HG02973 (cell line): ENCODE data around the gene EPB41L2.
"Not testable (repeated sequence)": the region's sequence is repeated elsewhere in the genome, so short reads cannot be mapped to it uniquely, and the experiment has no call there.

ENCODE experiments used
- ATAC-seq: cut with Tn5 transposase; IDR thresholded peaks from one replicate; pipeline ENCODE4 v1.9.1; 2021; ENCODE audit warnings: moderate library complexity; ENCODE audit not compliant: unreplicated experiment

The EPB41L2 gene

GRCh38 chr6:131063028-131063763, at the start of gene EPB41L2:
TSS of gene EPB41L2 (minus strand) at chr6:131063245. CDS start at chr6:130956485, 106,760 bp downstream.
- ATAC-seq, result peak; percentile 67

GRCh38 chr6:131112249-131112648, 49.2 kb upstream of the EPB41L2 start:
- no peak for ATAC-seq

GRCh38 chr6:131107151-131107550, 44.1 kb upstream of the EPB41L2 start:
- no peak for ATAC-seq

GRCh38 chr6:131103901-131104300, 40.9 kb upstream of the EPB41L2 start:
- ATAC-seq, result no peak

GRCh38 chr6:131103296-131103695, 40.3 kb upstream of the EPB41L2 start:
- ATAC-seq, result no peak

GRCh38 chr6:131101911-131102680, 39.1 kb upstream of the EPB41L2 start:
- no peak for ATAC-seq

GRCh38 chr6:131096786-131097185, 33.7 kb upstream of the EPB41L2 start:
- ATAC-seq, result no peak

GRCh38 chr6:131093334-131093733, 30.3 kb upstream of the EPB41L2 start:
- ATAC-seq, result no peak

GRCh38 chr6:131091944-131092343, 28.9 kb upstream of the EPB41L2 start:
- ATAC-seq, result not testable (repeated sequence)

- not testable (repeated sequence) for ATAC-seq
These were observed 27.3 kb upstream of the EPB41L2 start for GRCh38 chr6:131090339-131090738.

- no peak for ATAC-seq
These were observed 21.9 kb upstream of the EPB41L2 start for GRCh38 chr6:131084982-131085381.

GRCh38 chr6:131083687-131084086, 20.6 kb upstream of the EPB41L2 start:
- no peak for ATAC-seq

GRCh38 chr6:131082335-131082734, 19.3 kb upstream of the EPB41L2 start:
- ATAC-seq, result no peak

- ATAC-seq, result no peak
These were observed 17.0 kb upstream of the EPB41L2 start for GRCh38 chr6:131080084-131080483.

GRCh38 chr6:131073577-131073976, 10.5 kb upstream of the EPB41L2 start:
- ATAC-seq, result no peak

GRCh38 chr6:131070061-131070460, 7.0 kb upstream of the EPB41L2 start:
- ATAC-seq, result no peak

GRCh38 chr6:131068165-131068564, 5.1 kb upstream of the EPB41L2 start:
- no peak for ATAC-seq

- no peak for ATAC-seq
These were observed 4.5 kb upstream of the EPB41L2 start for GRCh38 chr6:131067521-131067920.

- ATAC-seq, result no peak
These were observed 2.8 kb upstream of the EPB41L2 start for GRCh38 chr6:131065824-131066171.

- no peak for ATAC-seq
These were observed 2.2 kb upstream of the EPB41L2 start for GRCh38 chr6:131065112-131065823.

GRCh38 chr6:131063764-131064272, 773 bp upstream of the EPB41L2 start:
- peak; percentile 14 for ATAC-seq
